ENCODE data around the gene SDC3. TPM values are rescaled to one million over a fixed set of nuclear protein-coding genes. Genes with fewer than 3 reads are reported as not detected.

SDC3 gene
- total and polyA plus RNA-seq, 2 donors (not counting 1 experiment from before 2014, with no cell fraction given), result 0.30 to 4.6 TPM

DNA sequence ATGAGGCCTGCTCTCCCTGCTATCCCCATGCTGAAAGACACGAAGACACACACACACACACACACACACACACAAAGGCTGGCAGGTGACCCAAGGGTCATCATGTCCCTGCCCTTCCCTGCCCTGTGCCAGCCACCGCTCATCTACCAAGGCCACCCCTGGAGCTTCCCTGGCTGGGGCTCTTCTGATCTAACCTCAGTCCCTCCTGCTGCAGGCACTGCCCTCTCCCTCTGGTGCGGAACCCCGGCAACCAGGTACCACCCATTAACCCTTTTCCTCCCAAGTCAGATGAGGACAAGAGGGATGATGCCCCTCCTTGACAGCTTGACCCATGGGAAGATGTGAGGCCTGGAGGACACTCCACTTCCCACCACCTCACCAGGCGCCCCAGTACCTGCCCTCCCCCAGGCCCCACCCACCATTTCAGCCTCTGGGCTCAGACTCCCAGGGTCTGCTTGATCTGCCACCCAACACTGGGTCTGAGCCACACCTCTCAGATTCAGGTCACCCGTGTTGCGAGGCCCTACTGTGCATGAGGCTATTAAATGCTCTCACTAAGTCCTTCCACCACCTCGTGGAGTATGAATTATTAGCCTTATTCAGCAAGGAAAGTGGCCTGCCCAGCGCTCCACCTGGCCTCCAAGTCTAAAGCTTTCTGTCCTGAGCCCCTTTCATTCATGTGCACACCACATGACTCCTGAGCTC is 2.5 kb downstream of the SDC3 start:
- Histone ChIP-seq H3K4me1 (ENCODE audit: control insufficient read depth in 2 of 2, insufficient read depth in 2 of 2, low read length in 2 of 2) (peaks cover 26 to 30% of the 10 kb centered on the region in 2 donors), H3K4me2 (replicated peaks; ENCODE audit: low read depth, low read length, poor library complexity, severe bottlenecking) (no peak overlapping the region), H3K36me3 (replicated peaks in 1 of 2; ENCODE audit: control extremely low read depth in 1 of 2, control insufficient read depth in 1 of 2, extremely low read depth in 1 of 2, insufficient read depth in 2 of 2, low read length in 1 of 2) (no peaks in the 10 kb centered on the region), H3K9ac (ENCODE audit: low read length) (no peak overlapping the region), H4K20me1 (ENCODE audit: control insufficient read depth, insufficient read depth, low read length, poor library complexity, severe bottlenecking) (no peaks in the 10 kb centered on the region), H3K27ac (ENCODE audit: low read length in 2 of 2) (no peak overlapping the region), H3K79me2 (ENCODE audit: control insufficient read depth, insufficient read depth, low read length) (no peaks in the 10 kb centered on the region), H2AFZ (ENCODE audit: insufficient read depth, low read depth, low read length, poor library complexity, severe bottlenecking) (no peak overlapping the region), H3K9me3 (ENCODE audit: control extremely low read depth in 1 of 3, control insufficient read depth in 2 of 3, insufficient read depth in 1 of 3, low read length in 2 of 3) (peaks cover 0 to 14% (median 0%) of the 10 kb centered on the region in 3 donors), H3K4me3 (ENCODE audit: control extremely low read depth in 1 of 5, extremely low read depth in 1 of 5, insufficient read depth in 1 of 5, low read depth in 2 of 5, low read length in 4 of 5) (no peak overlapping the region), H3K27me3 (replicated peaks in 1 of 4; ENCODE audit: control extremely low read depth in 1 of 4, control insufficient read depth in 3 of 4, insufficient read depth in 4 of 4, low read length in 3 of 4) (peaks cover 0 to 56% (median 19%) of the 10 kb centered on the region in 4 experiments)
- Mint-ChIP-seq H3K27ac (no peak overlapping the region), H3K27me3 (peaks cover 47% of the 10 kb centered on the region), H3K4me1 (peaks cover 28% of the 10 kb centered on the region), H3K9me3 (ENCODE audit: insufficient read depth) (no peaks in the 10 kb centered on the region), H3K4me3 (peak overlapping the region; percentile 11)
- POLR2A ChIA-PET, result no interaction called here
- intact Hi-C loops (cut with micrococcal nuclease), result loop anchor here (10.0 kb wide), 1 partner anchor 51 kb away; no protein-coding TSS in a partner anchor
- CTCF ChIA-PET, result interaction anchor here (1.2 to 4.8 kb wide), 3 partner anchors 63 to 123 kb away, joined by 3 to 28 read pairs (median 4); no protein-coding TSS in a partner anchor
- no peak for TF ChIP-seq EZH2 (IDR thresholded peaks at IDR 0.05; ENCODE audit: borderline replicate concordance, insufficient read depth, low read depth, low read length, poor library complexity, severe bottlenecking)
- TF ChIP-seq, protein P1, sequence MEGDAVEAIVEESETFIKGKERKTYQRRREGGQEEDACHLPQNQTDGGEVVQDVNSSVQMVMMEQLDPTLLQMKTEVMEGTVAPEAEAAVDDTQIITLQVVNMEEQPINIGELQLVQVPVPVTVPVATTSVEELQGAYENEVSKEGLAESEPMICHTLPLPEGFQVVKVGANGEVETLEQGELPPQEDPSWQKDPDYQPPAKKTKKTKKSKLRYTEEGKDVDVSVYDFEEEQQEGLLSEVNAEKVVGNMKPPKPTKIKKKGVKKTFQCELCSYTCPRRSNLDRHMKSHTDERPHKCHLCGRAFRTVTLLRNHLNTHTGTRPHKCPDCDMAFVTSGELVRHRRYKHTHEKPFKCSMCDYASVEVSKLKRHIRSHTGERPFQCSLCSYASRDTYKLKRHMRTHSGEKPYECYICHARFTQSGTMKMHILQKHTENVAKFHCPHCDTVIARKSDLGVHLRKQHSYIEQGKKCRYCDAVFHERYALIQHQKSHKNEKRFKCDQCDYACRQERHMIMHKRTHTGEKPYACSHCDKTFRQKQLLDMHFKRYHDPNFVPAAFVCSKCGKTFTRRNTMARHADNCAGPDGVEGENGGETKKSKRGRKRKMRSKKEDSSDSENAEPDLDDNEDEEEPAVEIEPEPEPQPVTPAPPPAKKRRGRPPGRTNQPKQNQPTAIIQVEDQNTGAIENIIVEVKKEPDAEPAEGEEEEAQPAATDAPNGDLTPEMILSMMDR (IDR thresholded peaks at IDR 0.05), result no peak
- WGBS (ENCODE audit: insufficient coverage), result 53% methylated on average over 6 of the region's 9 CpGs
- no peak for ATAC-seq (ENCODE audit: low read depth)
- no peak for DNase-seq

GRCh38 chr1:30905403-30905802 is 3.2 kb downstream of the SDC3 start:
- no peak overlapping the region for H3K4me3 Mint-ChIP-seq
- TF ChIP-seq, protein P1 (IDR thresholded peaks at IDR 0.05), result no peak
- no peak for TF ChIP-seq EZH2 (IDR thresholded peaks at IDR 0.05; ENCODE audit: borderline replicate concordance, insufficient read depth, low read depth, low read length, poor library complexity, severe bottlenecking)
- WGBS (ENCODE audit: insufficient coverage), result 100% methylated on average over 1 of the region's 1 CpG

More at GRCh38 chr1:30905403-30905802, 3.2 kb downstream of the SDC3 start:
- H3K4me2 ChIP-seq (replicated peaks; ENCODE audit: low read depth, low read length, poor library complexity, severe bottlenecking), result no peak overlapping the region
- peaks cover 41% of the 10 kb centered on the region for H3K27me3 Mint-ChIP-seq
- H2AFZ ChIP-seq (ENCODE audit: insufficient read depth, low read depth, low read length, poor library complexity, severe bottlenecking), result no peak overlapping the region
- no peaks in the 10 kb centered on the region for H4K20me1 ChIP-seq (ENCODE audit: control insufficient read depth, insufficient read depth, low read length, poor library complexity, severe bottlenecking)
- no peak for DNase-seq
- no peaks in the 10 kb centered on the region for H3K36me3 ChIP-seq (replicated peaks in 1 of 2; ENCODE audit: control extremely low read depth in 1 of 2, control insufficient read depth in 1 of 2, extremely low read depth in 1 of 2, insufficient read depth in 2 of 2, low read length in 1 of 2)
- H3K4me1 Mint-ChIP-seq, result peaks cover 21% of the 10 kb centered on the region
- H3K9me3 ChIP-seq (ENCODE audit: control extremely low read depth in 1 of 3, control insufficient read depth in 2 of 3, insufficient read depth in 1 of 3, low read length in 2 of 3), result peaks cover 0 to 14% (median 0%) of the 10 kb centered on the region in 3 donors
- no peak overlapping the region for H3K27ac ChIP-seq (ENCODE audit: low read length in 2 of 2)
- ChIA-PET POLR2A (interaction anchor here (0.7 to 1.0 kb wide), 2 partner anchors 13 to 94 kb away, joined by 6 to 8 read pairs; no protein-coding TSS in a partner anchor), CTCF (interaction anchor here (1.0 to 4.8 kb wide), 3 partner anchors 19 to 103 kb away, joined by 3 to 28 read pairs (median 3); no protein-coding TSS in a partner anchor)
- no peak overlapping the region for H3K4me3 ChIP-seq (ENCODE audit: control extremely low read depth in 1 of 5, extremely low read depth in 1 of 5, insufficient read depth in 1 of 5, low read depth in 2 of 5, low read length in 4 of 5)
- H3K27ac Mint-ChIP-seq, result no peak overlapping the region
- H3K4me1 ChIP-seq (ENCODE audit: control insufficient read depth in 2 of 2, insufficient read depth in 2 of 2, low read length in 2 of 2), result peaks cover 23 to 24% of the 10 kb centered on the region in 2 donors
- no peak for ATAC-seq (ENCODE audit: low read depth)
- no peak overlapping the region for H3K9ac ChIP-seq (ENCODE audit: low read length)
- H3K9me3 Mint-ChIP-seq (ENCODE audit: insufficient read depth), result no peaks in the 10 kb centered on the region
- intact Hi-C loops (cut with micrococcal nuclease), result loop anchor here (10.0 kb wide), 1 partner anchor 51 kb away; no protein-coding TSS in a partner anchor
- no peaks in the 10 kb centered on the region for H3K79me2 ChIP-seq (ENCODE audit: control insufficient read depth, insufficient read depth, low read length)
- H3K27me3 ChIP-seq (replicated peaks in 1 of 4; ENCODE audit: control extremely low read depth in 1 of 4, control insufficient read depth in 3 of 4, insufficient read depth in 4 of 4, low read length in 3 of 4), result peaks cover 0 to 52% (median 17%) of the 10 kb centered on the region in 4 experiments

All from B cell (primary cell).